Activated B cell treated with CpG ODN at 0.5 μM for 24 hours (primary cell): ENCODE results near the gene ERC2. TPM values are rescaled to one million over a fixed set of nuclear protein-coding genes. Genes with fewer than 3 reads are reported as not detected.

Experiments
- ATAC-seq: fragments of 200-7000 bp; cut with Tn5 transposase; one replicate; pipeline ENCODE4 v1.10.0; 2021; ENCODE audit warnings: low read depth, mild to moderate bottlenecking, moderate library complexity
- CTCF ChIA-PET: fragments of 350-600 bp; sonication (Branson Sonifier 250); formaldehyde crosslinking; loops from one replicate; lab custom pipeline; 2021; ENCODE audit warnings: antibody characterized with exemption; lab: Charles Lee
- POLR2A ChIA-PET: fragments of 350-600 bp; sonication (Branson Sonifier 250); formaldehyde crosslinking; loops from one replicate; lab custom pipeline; 2021; ENCODE audit warnings: antibody characterized with exemption; lab: Charles Lee
- DNase-seq: peaks from one replicate; pipeline ENCODE4 v3.0.0; 2022
- H3K27ac Mint-ChIP-seq: one replicate; pipeline ENCODE4 v1.8.0; 2020; ENCODE audit warnings: mixed read lengths
- H3K27me3 Mint-ChIP-seq: one replicate; pipeline ENCODE4 v1.8.0; 2021; ENCODE audit warnings: mixed read lengths
- H3K36me3 Mint-ChIP-seq: one replicate; pipeline ENCODE4 v1.8.0; 2021; ENCODE audit warnings: low read depth, mixed read lengths
- H3K4me1 Mint-ChIP-seq: one replicate; pipeline ENCODE4 v1.8.0; 2021; ENCODE audit warnings: mixed read lengths
- H3K4me3 Mint-ChIP-seq: one replicate; pipeline ENCODE4 v1.8.0; 2020; ENCODE audit warnings: mild to moderate bottlenecking, mixed read lengths
- H3K9me3 Mint-ChIP-seq: one replicate; pipeline ENCODE4 v1.8.0; 2020; ENCODE audit warnings: mixed read lengths
- CTCF ChIP-seq: fragments of 200-600 bp; IDR thresholded peaks from one replicate; pipeline ENCODE4 v1.8.0; 2022; ENCODE audit warnings: antibody characterized with exemption, mild to moderate bottlenecking
- intact Hi-C: fragments of 100-400 bp; cut with micrococcal nuclease; formaldehyde crosslinking; loops from one replicate; pipeline ENCODE4 v1.15.1; 2024
- total RNA-seq: library from RNA; stranded (reverse); gene quantifications from 2 replicates; pipeline ENCODE4 v1.2.3, GENCODE V29; 2022

The ERC2 gene
- total RNA-seq, 1 donor from 2014 or later = not detected

- Mint-ChIP-seq H3K27ac (no peak overlapping the region), H3K9me3 (peaks cover 4% of the 10 kb centered on the region), H3K27me3 (no peaks in the 10 kb centered on the region), H3K4me3 (no peak overlapping the region), H3K4me1 (no peaks in the 10 kb centered on the region), H3K36me3 (no peaks in the 10 kb centered on the region)
- ChIA-PET CTCF (no interaction called here), POLR2A (no interaction called here)
- intact Hi-C loops = no loop called here
- ATAC-seq (no peak), DNase-seq (no peak)
- no peak for TF ChIP-seq CTCF
Observed at GRCh38 chr3:56115199-56115598, 353.1 kb downstream of the ERC2 start.

- no peak overlapping the region for H3K4me3 Mint-ChIP-seq
- no peaks in the 10 kb centered on the region for H3K36me3 Mint-ChIP-seq
- peaks cover 4% of the 10 kb centered on the region for H3K9me3 Mint-ChIP-seq
- H3K27ac Mint-ChIP-seq = no peak overlapping the region
- no peaks in the 10 kb centered on the region for H3K27me3 Mint-ChIP-seq
- POLR2A ChIA-PET = no interaction called here
- DNase-seq (no peak), ATAC-seq (no peak)
- CTCF ChIA-PET = no interaction called here
- TF ChIP-seq CTCF = no peak
- intact Hi-C loops = no loop called here
- no peaks in the 10 kb centered on the region for H3K4me1 Mint-ChIP-seq
Observed at GRCh38 chr3:56113908-56114307, 354.4 kb downstream of the ERC2 start.

- intact Hi-C loops = no loop called here
- H3K4me3 Mint-ChIP-seq = no peak overlapping the region
- DNase-seq (no peak), ATAC-seq (no peak)
- no peak for TF ChIP-seq CTCF
- H3K27ac Mint-ChIP-seq = no peak overlapping the region
- no peaks in the 10 kb centered on the region for H3K4me1 Mint-ChIP-seq
- ChIA-PET POLR2A (no interaction called here), CTCF (no interaction called here)
- H3K27me3 Mint-ChIP-seq = no peaks in the 10 kb centered on the region
- peaks cover 4% of the 10 kb centered on the region for H3K9me3 Mint-ChIP-seq
- no peaks in the 10 kb centered on the region for H3K36me3 Mint-ChIP-seq
Observed at GRCh38 chr3:56113231-56113630, 355.0 kb downstream of the ERC2 start.

GRCh38 chr3:56111606-56112304 is 356.5 kb downstream of the ERC2 start:
- CTCF ChIA-PET = no interaction called here

GRCh38 chr3:56110886-56111285 is 357.4 kb downstream of the ERC2 start:
- Mint-ChIP-seq H3K27ac (no peak overlapping the region), H3K4me3 (no peak overlapping the region), H3K4me1 (no peaks in the 10 kb centered on the region), H3K36me3 (no peaks in the 10 kb centered on the region), H3K9me3 (peaks cover 4% of the 10 kb centered on the region), H3K27me3 (no peaks in the 10 kb centered on the region)
- ATAC-seq = no peak
- intact Hi-C loops = no loop called here
- ChIA-PET CTCF (no interaction called here), POLR2A (no interaction called here)
- no peak for TF ChIP-seq CTCF
- DNase-seq = no peak

More at GRCh38 chr3:56111606-56112304, 356.5 kb downstream of the ERC2 start:
- POLR2A ChIA-PET = no interaction called here
- Mint-ChIP-seq H3K27ac (no peak overlapping the region), H3K4me1 (no peaks in the 10 kb centered on the region), H3K4me3 (no peak overlapping the region), H3K27me3 (no peaks in the 10 kb centered on the region), H3K9me3 (peaks cover 4% of the 10 kb centered on the region), H3K36me3 (no peaks in the 10 kb centered on the region)
- no peak for DNase-seq
- no peak for TF ChIP-seq CTCF
- intact Hi-C loops = no loop called here
- ATAC-seq = no peak
